ENCODE data around the gene LMNTD1.

DNA sequence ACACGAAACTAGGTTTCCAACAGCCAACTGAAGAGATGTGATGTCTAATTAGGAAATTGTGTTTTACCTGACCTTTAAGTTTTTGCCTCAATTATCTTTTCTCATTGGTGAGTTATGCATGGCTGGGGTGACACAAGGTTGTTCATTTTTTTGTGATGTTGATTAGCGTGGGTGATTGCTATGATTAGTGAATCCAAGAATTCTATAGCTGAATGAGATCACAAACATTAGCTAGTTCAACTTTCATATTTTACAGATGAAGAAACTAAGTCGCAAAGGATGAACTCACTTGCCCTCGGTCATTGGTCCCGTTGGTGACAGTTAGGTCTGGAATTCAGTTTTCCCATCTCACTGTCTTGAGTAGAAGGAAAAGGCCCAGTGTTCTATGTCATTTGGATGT is 32.6 kb upstream of the LMNTD1 start:
- TF ChIP-seq, protein P1, sequence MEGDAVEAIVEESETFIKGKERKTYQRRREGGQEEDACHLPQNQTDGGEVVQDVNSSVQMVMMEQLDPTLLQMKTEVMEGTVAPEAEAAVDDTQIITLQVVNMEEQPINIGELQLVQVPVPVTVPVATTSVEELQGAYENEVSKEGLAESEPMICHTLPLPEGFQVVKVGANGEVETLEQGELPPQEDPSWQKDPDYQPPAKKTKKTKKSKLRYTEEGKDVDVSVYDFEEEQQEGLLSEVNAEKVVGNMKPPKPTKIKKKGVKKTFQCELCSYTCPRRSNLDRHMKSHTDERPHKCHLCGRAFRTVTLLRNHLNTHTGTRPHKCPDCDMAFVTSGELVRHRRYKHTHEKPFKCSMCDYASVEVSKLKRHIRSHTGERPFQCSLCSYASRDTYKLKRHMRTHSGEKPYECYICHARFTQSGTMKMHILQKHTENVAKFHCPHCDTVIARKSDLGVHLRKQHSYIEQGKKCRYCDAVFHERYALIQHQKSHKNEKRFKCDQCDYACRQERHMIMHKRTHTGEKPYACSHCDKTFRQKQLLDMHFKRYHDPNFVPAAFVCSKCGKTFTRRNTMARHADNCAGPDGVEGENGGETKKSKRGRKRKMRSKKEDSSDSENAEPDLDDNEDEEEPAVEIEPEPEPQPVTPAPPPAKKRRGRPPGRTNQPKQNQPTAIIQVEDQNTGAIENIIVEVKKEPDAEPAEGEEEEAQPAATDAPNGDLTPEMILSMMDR (IDR thresholded peaks at IDR 0.05) = no peak
- TF ChIP-seq POLR2A (IDR thresholded peaks at IDR 0.05) = no peak

Data from transverse colon (tissue), 3 donors.